Measurements from ENCODE around the gene WDCP.

- TF ChIP-seq CTCF (IDR thresholded peaks at IDR 0.05), result no peak
- no peak for TF ChIP-seq ZFX (IDR thresholded peaks at IDR 0.05; ENCODE audit: borderline replicate concordance)
Observed at GRCh38 chr2:24055750-24056149, 8.6 kb upstream of the WDCP start.
